Breast epithelium (tissue), 4 donors: ENCODE data around the gene PRDM15. TPM values are rescaled to one million over a fixed set of nuclear protein-coding genes. Genes with fewer than 3 reads are reported as not detected.

Experiments used
- DNase-seq, 2 donors: peaks; one replicate each; pipeline ENCODE4 v3.0.0-alpha.2; 2019; ENCODE audit warnings: low spot score in 2 of 2
- H3K27ac ChIP-seq, 2 donors: fragments of 200-600 bp; sonication (generic) in 1 of 2; one replicate each; pipeline ENCODE4 v1.5.1; 2016 to 2019; ENCODE audit warnings: mild to moderate bottlenecking in 1 of 2
- H3K27me3 ChIP-seq, 2 donors: fragments of 200-600 bp; sonication (generic) in 1 of 2; one replicate each; pipeline versions ENCODE4 v1.5.1 to v1.6.0; 2017 to 2019; ENCODE audit warnings: control low read depth in 1 of 2, mild to moderate bottlenecking in 1 of 2
- H3K36me3 ChIP-seq: fragments of 200-600 bp; one replicate; pipeline ENCODE4 v1.5.1; 2019
- H3K4me1 ChIP-seq, 2 donors: fragments of 200-600 bp; sonication (generic); one replicate each; pipeline ENCODE4 v1.5.1; 2016 to 2019; ENCODE audit warnings: control low read depth in 1 of 2
- H3K4me3 ChIP-seq, 3 donors: fragments of 200-600 bp; sonication (generic); 1 replicate in 2 of 3; 2 replicates in 1 of 3; pipeline ENCODE4 v1.5.1; 2016 to 2019; ENCODE audit warnings: mild to moderate bottlenecking in 3 of 3, moderate library complexity in 2 of 3
- H3K9me3 ChIP-seq, 2 donors: fragments of 200-600 bp; sonication (generic) in 1 of 2; one replicate each; pipeline ENCODE4 v1.5.1; 2016 to 2019; ENCODE audit warnings: control low read depth in 1 of 2
- POLR2A ChIP-seq: fragments of 450-650 bp; IDR thresholded peaks from one replicate; pipeline ENCODE4 v1.6.1; 2016; ENCODE audit warnings: antibody characterized with exemption, mild to moderate bottlenecking, moderate library complexity
- POLR2AphosphoS5 ChIP-seq, 3 donors: sonication (generic); formaldehyde crosslinking; IDR thresholded peaks; one replicate each; pipeline ENCODE4 v1.6.1; 2017; ENCODE audit warnings: antibody characterized with exemption in 3 of 3
- intact Hi-C: fragments of 100-400 bp; cut with DNase I; formaldehyde crosslinking; loops from one replicate; pipeline ENCODE4 v1.15.1; 2023; ENCODE audit warnings: low total_unique reads
- total RNA-seq, 3 donors: library from RNA; depleted of rRNA; stranded (reverse); fragments of >200 nt; gene quantifications; one replicate each; pipeline ENCODE4 v1.1.0, GENCODE V29; 2016
- TF ChIP-seq, protein P1 (sequence below), 3 donors: fragments of 450-650 bp; IDR thresholded peaks; one replicate each; pipeline ENCODE4 v1.5.1; 2016 to 2017; ENCODE audit warnings: antibody characterized with exemption in 3 of 3, mild to moderate bottlenecking in 3 of 3, moderate library complexity in 3 of 3

Gene PRDM15
- total RNA-seq, 3 donors from 2014 or later = 6.6 to 14.1 (median 9.2) TPM

DNA sequence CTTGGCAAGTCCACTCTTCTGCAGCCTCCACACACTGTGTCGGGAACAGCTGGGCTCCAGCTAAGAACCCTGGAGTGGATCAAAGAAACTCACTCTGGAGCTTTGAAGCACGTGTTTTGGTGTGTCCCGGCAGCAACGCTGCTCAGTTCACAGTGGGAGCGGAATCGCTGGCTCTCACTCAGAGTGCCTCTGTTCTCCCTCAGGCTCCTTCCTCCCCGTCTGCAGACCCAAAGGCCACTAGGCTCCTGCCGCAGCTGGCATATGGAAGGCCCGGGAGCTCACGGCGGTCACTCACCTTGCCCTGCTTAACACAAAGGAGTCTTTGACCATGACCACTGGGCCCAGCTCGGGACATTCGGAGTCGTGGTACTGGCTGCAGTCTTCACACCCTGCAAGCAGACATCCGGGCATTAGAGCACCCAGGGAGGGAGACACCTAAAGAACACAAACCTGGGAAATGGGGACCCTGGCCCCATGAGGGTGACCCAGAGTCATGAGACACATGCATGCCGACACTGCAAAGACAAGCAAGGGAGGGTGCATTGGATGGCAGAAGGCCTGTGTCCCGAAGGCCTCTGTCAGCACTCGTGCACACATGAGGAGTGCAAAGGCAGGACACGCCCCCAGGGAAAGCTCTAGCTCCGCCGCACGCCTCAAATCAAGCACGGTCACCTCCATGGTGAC is 19.7 kb downstream of the PRDM15 start:
- Histone ChIP-seq H3K36me3 (no peaks in the 10 kb centered on the region), H3K4me1 (no peaks in the 10 kb centered on the region), H3K9me3 (no peaks in the 10 kb centered on the region), H3K4me3 (no peak overlapping the region), H3K27ac (no peak overlapping the region), H3K27me3 (no peaks in the 10 kb centered on the region)
- TF ChIP-seq, protein P1, sequence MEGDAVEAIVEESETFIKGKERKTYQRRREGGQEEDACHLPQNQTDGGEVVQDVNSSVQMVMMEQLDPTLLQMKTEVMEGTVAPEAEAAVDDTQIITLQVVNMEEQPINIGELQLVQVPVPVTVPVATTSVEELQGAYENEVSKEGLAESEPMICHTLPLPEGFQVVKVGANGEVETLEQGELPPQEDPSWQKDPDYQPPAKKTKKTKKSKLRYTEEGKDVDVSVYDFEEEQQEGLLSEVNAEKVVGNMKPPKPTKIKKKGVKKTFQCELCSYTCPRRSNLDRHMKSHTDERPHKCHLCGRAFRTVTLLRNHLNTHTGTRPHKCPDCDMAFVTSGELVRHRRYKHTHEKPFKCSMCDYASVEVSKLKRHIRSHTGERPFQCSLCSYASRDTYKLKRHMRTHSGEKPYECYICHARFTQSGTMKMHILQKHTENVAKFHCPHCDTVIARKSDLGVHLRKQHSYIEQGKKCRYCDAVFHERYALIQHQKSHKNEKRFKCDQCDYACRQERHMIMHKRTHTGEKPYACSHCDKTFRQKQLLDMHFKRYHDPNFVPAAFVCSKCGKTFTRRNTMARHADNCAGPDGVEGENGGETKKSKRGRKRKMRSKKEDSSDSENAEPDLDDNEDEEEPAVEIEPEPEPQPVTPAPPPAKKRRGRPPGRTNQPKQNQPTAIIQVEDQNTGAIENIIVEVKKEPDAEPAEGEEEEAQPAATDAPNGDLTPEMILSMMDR (IDR thresholded peaks at IDR 0.05) = no peak
- TF ChIP-seq POLR2AphosphoS5 (IDR thresholded peaks at IDR 0.05) (no peak), POLR2A (no peak)
- DNase-seq = no peak
- intact Hi-C loops = no loop called here

DNA sequence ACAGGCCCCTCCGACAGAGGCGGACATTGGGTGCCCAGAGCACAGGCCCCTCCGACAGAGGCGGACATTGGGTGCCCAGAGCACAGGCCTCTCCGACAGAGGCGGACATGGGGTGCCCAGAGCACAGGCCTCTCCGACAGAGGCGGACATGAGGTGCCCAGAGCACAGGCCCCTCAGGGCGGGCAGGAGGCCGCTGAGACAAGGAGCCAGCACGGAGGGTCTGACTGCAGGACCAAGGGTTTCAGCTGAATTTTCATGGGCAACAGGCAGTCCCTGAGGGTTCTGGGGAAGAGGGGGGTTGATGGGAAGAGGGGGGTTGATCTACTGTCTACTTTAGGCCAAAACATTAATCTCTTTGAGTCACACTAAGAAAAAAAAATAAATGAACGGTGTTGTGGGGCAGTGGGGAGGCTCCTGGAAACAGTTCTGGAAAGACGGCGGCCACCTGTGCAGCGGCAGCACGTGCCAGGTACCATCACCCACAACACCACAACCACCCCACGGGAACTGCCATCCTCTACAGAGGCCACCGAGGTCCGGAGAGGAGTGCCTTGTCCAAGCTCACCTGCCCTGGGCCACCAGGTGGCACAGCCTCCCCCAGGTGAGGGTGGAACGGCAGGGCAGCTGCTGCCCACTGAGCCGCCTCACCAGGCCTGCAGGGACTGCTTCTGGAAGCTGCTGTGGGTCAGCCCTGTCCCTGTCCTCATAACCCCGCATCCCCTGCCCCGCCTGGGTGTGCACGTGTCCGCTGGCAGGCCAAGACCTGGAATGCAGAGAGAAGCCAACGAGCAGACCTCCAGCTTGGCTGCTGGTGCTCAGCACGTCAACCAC is 20.5 kb downstream of the PRDM15 start:
- intact Hi-C loops = no loop called here
- TF ChIP-seq POLR2A (no peak), POLR2AphosphoS5 (IDR thresholded peaks at IDR 0.05) (no peak)
- TF ChIP-seq, protein P1 (IDR thresholded peaks at IDR 0.05) = no peak
- H3K9me3 ChIP-seq = no peaks in the 10 kb centered on the region
- H3K4me3 ChIP-seq = no peak overlapping the region
- H3K4me1 ChIP-seq = no peaks in the 10 kb centered on the region
- no peaks in the 10 kb centered on the region for H3K27me3 ChIP-seq
- no peak for DNase-seq
- H3K27ac ChIP-seq = no peak overlapping the region
- no peaks in the 10 kb centered on the region for H3K36me3 ChIP-seq

DNA sequence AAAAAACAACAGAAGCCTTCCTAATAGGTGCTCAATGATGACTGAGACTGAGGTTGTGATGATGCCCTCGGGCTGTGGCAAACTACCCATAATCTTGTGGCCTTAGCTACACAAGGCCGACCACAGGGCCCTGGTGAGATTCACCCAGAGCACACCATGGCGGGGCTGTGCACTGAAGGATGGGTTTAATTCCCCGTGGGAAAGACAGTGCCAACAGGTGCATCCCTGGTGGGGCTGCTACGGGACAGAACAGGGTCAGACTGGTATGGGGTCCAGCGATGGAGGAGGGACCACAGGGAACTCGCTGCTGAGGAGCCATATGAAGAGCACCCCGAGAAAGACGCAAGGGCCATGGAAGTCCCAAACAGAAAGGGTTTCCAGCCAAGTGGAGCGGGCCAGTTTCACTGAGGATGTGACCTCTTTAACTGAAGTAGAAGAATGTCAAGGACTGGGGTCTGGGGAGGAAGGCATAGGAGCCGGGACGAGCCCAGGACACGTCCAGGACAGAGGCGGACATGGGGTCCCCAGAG is 21.3 kb downstream of the PRDM15 start:
- no peaks in the 10 kb centered on the region for H3K4me1 ChIP-seq
- H3K27me3 ChIP-seq = no peaks in the 10 kb centered on the region
- H3K4me3 ChIP-seq = no peak overlapping the region
- DNase-seq = no peak
- intact Hi-C loops = no loop called here
- no peaks in the 10 kb centered on the region for H3K9me3 ChIP-seq
- no peaks in the 10 kb centered on the region for H3K36me3 ChIP-seq
- H3K27ac ChIP-seq = no peak overlapping the region
- TF ChIP-seq POLR2AphosphoS5 (IDR thresholded peaks at IDR 0.05) (no peak), POLR2A (no peak)
- TF ChIP-seq, protein P1 (IDR thresholded peaks at IDR 0.05) = no peak

DNA sequence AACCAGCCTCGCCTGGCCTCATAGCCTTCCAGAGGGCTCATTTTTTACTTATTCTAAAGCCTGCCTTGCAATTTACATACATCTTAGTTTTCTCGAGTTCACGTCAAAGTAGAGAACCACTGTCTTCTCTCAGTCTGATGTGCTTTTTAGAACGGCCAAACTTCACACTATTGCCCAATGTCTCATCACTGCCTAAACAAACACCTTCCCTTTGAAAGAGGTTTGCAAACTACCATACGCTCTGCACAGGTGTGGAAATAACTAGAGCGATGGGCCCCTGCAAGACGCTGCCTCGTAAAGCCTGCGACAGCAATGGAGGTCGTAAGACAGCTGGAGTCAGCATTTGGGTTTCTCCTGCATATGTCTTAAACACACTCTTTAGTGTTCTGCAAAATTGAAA is 22.6 kb downstream of the PRDM15 start:
- Histone ChIP-seq H3K4me1 (no peaks in the 10 kb centered on the region), H3K27me3 (no peaks in the 10 kb centered on the region), H3K36me3 (no peaks in the 10 kb centered on the region), H3K9me3 (no peaks in the 10 kb centered on the region), H3K27ac (no peak overlapping the region), H3K4me3 (no peak overlapping the region)
- TF ChIP-seq, protein P1 (IDR thresholded peaks at IDR 0.05) = no peak
- TF ChIP-seq POLR2AphosphoS5 (IDR thresholded peaks at IDR 0.05) (no peak), POLR2A (no peak)
- no peak for DNase-seq
- intact Hi-C loops = no loop called here
